RWPE2 (cell line): Measurements from ENCODE around the gene HOXA7.
A peak's percentile ranks its signal among the peaks of the same experiment; 100 is the strongest.

Experiments
- ATAC-seq: fragments of 200-7000 bp; cut with Tn5 transposase; 3 replicates; pipeline ENCODE4 v1.9.1; 2021; ENCODE audit warnings: low read depth
- DNase-seq: peaks from one replicate; pipeline ENCODE4 v3.0.0-alpha.2; 2020; ENCODE audit warnings: low spot score
- H3K27ac ChIP-seq: fragments of 450-650 bp; 2 replicates; pipeline ENCODE4 v1.5.1; 2017; ENCODE audit warnings: mild to moderate bottlenecking; ENCODE audit not compliant: poor library complexity, severe bottlenecking
- H3K27me3 ChIP-seq: fragments of 250-450 bp; sonication (Bioruptor Pico); 2 replicates; pipeline ENCODE4 v1.5.1; 2021; ENCODE audit warnings: mild to moderate bottlenecking, moderate library complexity; ENCODE audit not compliant: insufficient read depth, poor library complexity, severe bottlenecking
- H3K36me3 ChIP-seq: fragments of 250-450 bp; sonication (Bioruptor Pico); 2 replicates; pipeline ENCODE4 v1.5.1; 2020; ENCODE audit warnings: low read depth, mild to moderate bottlenecking, moderate library complexity
- H3K4me1 ChIP-seq: fragments of 250-450 bp; sonication (Bioruptor Pico); 2 replicates; pipeline ENCODE4 v1.5.1; 2021; ENCODE audit warnings: mild to moderate bottlenecking, moderate library complexity; ENCODE audit not compliant: insufficient read depth, poor library complexity, severe bottlenecking
- H3K4me3 ChIP-seq: fragments of 250-450 bp; sonication (Bioruptor Pico); 2 replicates; pipeline ENCODE4 v1.5.1; 2021; ENCODE audit warnings: mild to moderate bottlenecking, moderate library complexity; ENCODE audit not compliant: severe bottlenecking
- H3K9me3 ChIP-seq: fragments of 250-450 bp; sonication (Bioruptor Pico); 2 replicates; pipeline ENCODE4 v1.5.1; 2021; ENCODE audit warnings: mild to moderate bottlenecking, moderate library complexity; ENCODE audit not compliant: severe bottlenecking
- TF ChIP-seq, protein P1 (sequence below): fragments of 450-650 bp; IDR thresholded peaks from one replicate; pipeline ENCODE4 v1.5.1; 2017; ENCODE audit warnings: mild to moderate bottlenecking, moderate library complexity; ENCODE audit not compliant: poor library complexity, severe bottlenecking

The HOXA7 gene

DNA sequence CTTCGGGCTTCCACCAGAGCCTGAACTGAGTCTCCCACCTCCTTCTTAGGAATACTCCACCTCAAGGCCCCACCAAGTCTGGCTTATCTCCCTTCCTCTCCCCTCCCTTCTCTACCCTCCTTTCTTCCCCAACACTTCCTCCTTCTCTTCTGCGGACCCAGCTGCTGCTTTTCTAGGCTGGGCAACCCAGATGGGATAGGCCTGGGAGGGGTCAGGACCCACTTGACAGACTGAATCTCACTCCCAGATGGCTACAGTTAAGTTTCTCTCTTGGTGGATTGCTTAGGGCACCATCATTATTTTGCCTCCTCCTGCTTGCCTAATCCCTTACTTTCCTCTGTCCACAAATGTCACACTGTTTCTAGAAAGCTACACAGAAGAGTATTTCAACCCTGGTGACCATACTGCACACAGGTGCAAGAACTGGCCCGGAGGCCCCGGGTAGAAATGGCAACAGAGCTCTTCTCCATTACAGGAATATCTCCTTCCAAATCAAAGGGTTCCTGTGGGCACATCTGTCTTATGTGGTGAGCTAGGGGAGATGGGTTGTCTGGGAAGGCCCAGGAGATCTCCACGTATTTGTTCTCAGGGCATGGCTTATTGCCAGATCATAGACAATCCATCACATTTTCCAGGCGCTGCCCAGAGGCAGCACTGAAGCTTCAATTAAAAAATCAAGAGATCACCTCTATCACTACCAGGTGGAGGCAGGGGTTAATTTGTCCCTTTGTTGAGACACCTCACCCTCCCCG lies 33.7 kb upstream of the HOXA7 start:
- TF ChIP-seq, protein P1, sequence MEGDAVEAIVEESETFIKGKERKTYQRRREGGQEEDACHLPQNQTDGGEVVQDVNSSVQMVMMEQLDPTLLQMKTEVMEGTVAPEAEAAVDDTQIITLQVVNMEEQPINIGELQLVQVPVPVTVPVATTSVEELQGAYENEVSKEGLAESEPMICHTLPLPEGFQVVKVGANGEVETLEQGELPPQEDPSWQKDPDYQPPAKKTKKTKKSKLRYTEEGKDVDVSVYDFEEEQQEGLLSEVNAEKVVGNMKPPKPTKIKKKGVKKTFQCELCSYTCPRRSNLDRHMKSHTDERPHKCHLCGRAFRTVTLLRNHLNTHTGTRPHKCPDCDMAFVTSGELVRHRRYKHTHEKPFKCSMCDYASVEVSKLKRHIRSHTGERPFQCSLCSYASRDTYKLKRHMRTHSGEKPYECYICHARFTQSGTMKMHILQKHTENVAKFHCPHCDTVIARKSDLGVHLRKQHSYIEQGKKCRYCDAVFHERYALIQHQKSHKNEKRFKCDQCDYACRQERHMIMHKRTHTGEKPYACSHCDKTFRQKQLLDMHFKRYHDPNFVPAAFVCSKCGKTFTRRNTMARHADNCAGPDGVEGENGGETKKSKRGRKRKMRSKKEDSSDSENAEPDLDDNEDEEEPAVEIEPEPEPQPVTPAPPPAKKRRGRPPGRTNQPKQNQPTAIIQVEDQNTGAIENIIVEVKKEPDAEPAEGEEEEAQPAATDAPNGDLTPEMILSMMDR, result no peak
- peaks cover 35% of the 10 kb centered on the region for H3K4me1 ChIP-seq
- ATAC-seq (no peak), DNase-seq (peak; percentile 15)
- peaks cover 11% of the 10 kb centered on the region for H3K36me3 ChIP-seq
- H3K9me3 ChIP-seq, result no peaks in the 10 kb centered on the region
- no peak overlapping the region for H3K4me3 ChIP-seq
- no peaks in the 10 kb centered on the region for H3K27me3 ChIP-seq
- H3K27ac ChIP-seq, result peak overlapping the region; percentile 92

DNA sequence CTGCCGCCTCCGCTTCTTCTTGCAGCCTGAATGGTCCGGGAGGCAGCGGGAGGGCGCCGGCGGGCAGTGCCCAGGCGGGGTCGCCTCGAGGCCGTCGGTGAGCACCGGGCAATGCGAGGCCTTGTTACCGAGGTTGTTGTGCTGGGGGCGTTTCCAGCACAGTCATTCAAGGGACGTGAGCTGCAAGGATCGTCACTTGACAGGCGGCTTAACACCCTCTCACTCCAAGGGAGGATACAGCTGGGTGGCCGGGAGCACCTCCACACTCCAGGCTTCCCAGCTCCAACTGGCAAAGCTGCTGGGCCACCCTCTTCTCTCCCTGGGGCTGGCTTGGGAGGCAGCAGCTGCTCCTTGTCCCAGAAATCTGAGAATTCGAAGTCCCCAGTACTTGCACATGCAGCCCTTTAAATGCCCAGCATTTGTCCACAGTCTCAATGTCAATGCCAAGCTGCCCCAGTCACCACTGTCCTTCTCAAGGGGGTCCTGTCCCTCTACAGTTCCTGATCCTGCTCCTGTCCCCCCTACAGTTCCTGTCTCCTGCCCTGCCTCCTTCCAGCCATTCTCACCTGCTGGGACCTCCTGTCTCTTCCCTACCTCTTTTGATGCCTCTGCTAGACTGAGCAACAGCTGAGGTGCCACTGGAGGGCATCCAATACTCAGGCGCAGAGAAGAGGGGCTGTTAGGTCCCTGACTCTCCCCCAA lies 33.0 kb upstream of the HOXA7 start:
- peak; percentile 3 for ATAC-seq

GRCh38 chr7:27188386-27189294 lies 32.2 kb upstream of the HOXA7 start:
- Histone ChIP-seq H3K4me1 (peaks cover 33% of the 10 kb centered on the region), H3K4me3 (peak overlapping the region; percentile 49), H3K9me3 (no peaks in the 10 kb centered on the region), H3K27ac (peak overlapping the region; percentile 92), H3K27me3 (no peaks in the 10 kb centered on the region), H3K36me3 (no peaks in the 10 kb centered on the region)
- DNase-seq (peak; percentile 71), ATAC-seq (0 out of 3 replicates have a peak, but pooled peaks have one; percentile 1)
- TF ChIP-seq, protein P1, result no peak

More for the DNA sequence above, 33.0 kb upstream of the HOXA7 start:
- H3K9me3 ChIP-seq, result no peaks in the 10 kb centered on the region
- H3K4me3 ChIP-seq, result peak overlapping the region; percentile 49
- H3K4me1 ChIP-seq, result peaks cover 33% of the 10 kb centered on the region
- H3K27me3 ChIP-seq, result no peaks in the 10 kb centered on the region
- peaks cover 4% of the 10 kb centered on the region; the same call in 1 of the 2 replicates for H3K36me3 ChIP-seq
- DNase-seq, result peak; percentile 58
- TF ChIP-seq, protein P1, result peak; percentile 8
- peak overlapping the region; percentile 92 for H3K27ac ChIP-seq

GRCh38 chr7:27187475-27188385 lies 31.3 kb upstream of the HOXA7 start:
- Histone ChIP-seq H3K36me3 (no peaks in the 10 kb centered on the region), H3K27me3 (no peaks in the 10 kb centered on the region), H3K4me1 (peaks cover 33% of the 10 kb centered on the region), H3K4me3 (peak overlapping the region; percentile 49), H3K27ac (peak overlapping the region; percentile 92), H3K9me3 (no peaks in the 10 kb centered on the region)
- TF ChIP-seq, protein P1, result no peak
- DNase-seq (peak; percentile 54), ATAC-seq (no peak)
